IMR-90 (cell line): ENCODE measurements around the gene TPRX2. TPM values are rescaled to one million over a fixed set of nuclear protein-coding genes. Genes with fewer than 3 reads are reported as not detected.

Source experiments
- ATAC-seq: fragments of 200-7000 bp; cut with Tn5 transposase; 2 replicates; pipeline ENCODE4 v1.9.1; 2020; ENCODE audit warnings: low read depth, mild to moderate bottlenecking, moderate library complexity
- BruUV-seq: library from RNA; stranded (reverse); fragments of 400-500 nt; replicated peaks from 2 replicates; lab custom pipeline; 2021; lab: Mats Ljungman, UMichigan
- CTCF ChIA-PET: fragments of 300-600 bp; formaldehyde crosslinking; extraction: SDS; loops from one replicate; lab custom pipeline; 2021; ENCODE audit warnings: antibody characterized with exemption; lab: Yijun Ruan, JAX
- POLR2A ChIA-PET: fragments of 300-600 bp; sonication (Branson Sonifier 250); formaldehyde crosslinking; loops from one replicate; lab custom pipeline; 2022; ENCODE audit warnings: antibody characterized with exemption; ENCODE audit not compliant: unreplicated experiment; lab: Charles Lee
- DNase-seq: peaks from one replicate; pipeline ENCODE4 v3.0.0; 2013
- H2AFZ ChIP-seq: replicated peaks from 2 replicates; pipeline ENCODE3; 2013; ENCODE audit warnings: low read length, mild to moderate bottlenecking; ENCODE audit not compliant: poor library complexity
- H2AK5ac ChIP-seq: 2 replicates; pipeline ENCODE4 v1.6.1; 2013; ENCODE audit warnings: low read depth, low read length, inconsistent platforms
- H2AK9ac ChIP-seq: replicated peaks from 2 replicates; pipeline ENCODE3; 2013; ENCODE audit warnings: mild to moderate bottlenecking, low read depth, low read length, moderate library complexity; ENCODE audit not compliant: poor library complexity
- H2BK120ac ChIP-seq: 2 replicates; pipeline ENCODE4 v1.6.1; 2013; ENCODE audit warnings: low read depth, low read length, inconsistent platforms
- H2BK15ac ChIP-seq: 3 replicates; pipeline ENCODE4 v1.6.1; 2013; ENCODE audit warnings: low read depth, low read length, inconsistent platforms
- H2BK20ac ChIP-seq: 2 replicates; pipeline ENCODE4 v1.6.1; 2013; ENCODE audit warnings: low read depth, mild to moderate bottlenecking, inconsistent platforms, low read length, moderate library complexity
- H2BK5ac ChIP-seq: 2 replicates; pipeline ENCODE4 v1.6.1; 2013; ENCODE audit warnings: mild to moderate bottlenecking, low read depth, low read length, inconsistent platforms; ENCODE audit not compliant: poor library complexity, severe bottlenecking
- H3K14ac ChIP-seq: replicated peaks from 2 replicates; pipeline ENCODE4 v1.6.1; 2013; ENCODE audit warnings: low read depth, low read length, inconsistent platforms
- H3K18ac ChIP-seq: 2 replicates; pipeline ENCODE4 v1.6.1; 2013; ENCODE audit warnings: low read depth, low read length, control low read depth
- H3K23ac ChIP-seq: 2 replicates; pipeline ENCODE4 v1.6.1; 2013; ENCODE audit warnings: low read depth, low read length, inconsistent platforms
- H3K27ac ChIP-seq: 2 replicates; pipeline ENCODE4 v1.5.1; 2013; ENCODE audit warnings: mild to moderate bottlenecking, control low read depth, low read length; ENCODE audit not compliant: insufficient read depth
- H3K27me3 ChIP-seq: 2 replicates; pipeline ENCODE4 v1.6.1; 2013; ENCODE audit warnings: low read length; ENCODE audit not compliant: control insufficient read depth, insufficient read depth
- H3K36me3 ChIP-seq: 2 replicates; pipeline ENCODE4 v1.6.1; 2013; ENCODE audit warnings: low read length, mixed read lengths; ENCODE audit not compliant: control insufficient read depth, insufficient read depth
- H3K4ac ChIP-seq: 2 replicates; pipeline ENCODE4 v1.6.1; 2013; ENCODE audit warnings: low read depth, low read length, inconsistent platforms
- H3K4me1 ChIP-seq: 2 replicates; pipeline ENCODE4 v1.6.1; 2013; ENCODE audit warnings: low read length, mixed read lengths; ENCODE audit not compliant: control insufficient read depth, insufficient read depth
- H3K4me2 ChIP-seq: 2 replicates; pipeline ENCODE4 v1.6.1; 2013; ENCODE audit warnings: low read depth, mild to moderate bottlenecking, control low read depth, low read length, moderate library complexity
- H3K4me3 ChIP-seq: 2 replicates; pipeline ENCODE4 v1.5.1; 2013; ENCODE audit warnings: low read depth, mild to moderate bottlenecking, control low read depth, low read length, moderate library complexity; ENCODE audit not compliant: insufficient read depth
- H3K56ac ChIP-seq: 2 replicates; pipeline ENCODE4 v1.6.1; 2013; ENCODE audit warnings: low read length, inconsistent platforms; ENCODE audit not compliant: insufficient read depth; ENCODE audit errors: extremely low read depth
- H3K79me1 ChIP-seq, 2 experiments: 2 replicates each; pipeline ENCODE4 v1.6.1; 2013; ENCODE audit warnings: low read length in 2 of 2, inconsistent platforms in 1 of 2, low read depth in 1 of 2
- H3K9ac ChIP-seq: 2 replicates; pipeline ENCODE4 v1.6.1; 2013; ENCODE audit warnings: low read depth, low read length, control low read depth
- H3K9me1 ChIP-seq: 2 replicates; pipeline ENCODE4 v1.6.1; 2013; ENCODE audit warnings: low read length, inconsistent platforms; ENCODE audit not compliant: insufficient read depth
- H3K9me3 ChIP-seq: 2 replicates; pipeline ENCODE4 v1.6.1; 2013; ENCODE audit warnings: low read length; ENCODE audit not compliant: control insufficient read depth, insufficient read depth
- H4K20me1 ChIP-seq: 2 replicates; pipeline ENCODE4 v1.6.1; 2013; ENCODE audit warnings: low read length, inconsistent platforms; ENCODE audit not compliant: insufficient read depth
- H4K5ac ChIP-seq: 2 replicates; pipeline ENCODE4 v1.6.1; 2013; ENCODE audit warnings: mild to moderate bottlenecking, low read depth, low read length, control low read depth
- H4K8ac ChIP-seq, 2 experiments: 2 replicates each; pipeline ENCODE4 v1.6.1; 2013; ENCODE audit warnings: low read depth in 2 of 2, low read length in 2 of 2, control low read depth in 1 of 2, inconsistent platforms in 1 of 2
- H4K91ac ChIP-seq: 2 replicates; pipeline ENCODE4 v1.6.1; 2013; ENCODE audit warnings: low read depth, low read length, inconsistent platforms; ENCODE audit not compliant: insufficient read depth
- CEBPB ChIP-seq: IDR thresholded peaks from 2 replicates; pipeline ENCODE4 v1.6.1; 2012; ENCODE audit warnings: low read depth, low read length, improper control_type of control experiment
- CTCF ChIP-seq: conservative IDR thresholded peaks from 2 replicates; pipeline ENCODE4 v1.5.1; 2012; ENCODE audit warnings: mild to moderate bottlenecking, low read depth, low read length, improper control_type of control experiment
- WGBS, 2 experiments: methylation state at CpG; one replicate each; pipeline versions ENCODE4 v1.1.5 to v1.1.7; 2013; ENCODE audit warnings: missing lambda C conversion rate in 2 of 2; ENCODE audit not compliant: insufficient read length in 1 of 2; ENCODE audit errors: extremely low coverage in 2 of 2; 5-methylcytosine and 5-hydroxymethylcytosine counted together
- dilution Hi-C: fragments of 300-500 bp; cut with HindIII; formaldehyde crosslinking; loops from one replicate; pipeline ENCODE4 v1.14.3; 2018; ENCODE audit warnings: low sequenced_read_pairs; ENCODE audit not compliant: unreplicated experiment
- in situ Hi-C: fragments of 300-500 bp; cut with MboI; formaldehyde crosslinking; loops from 3 replicates; pipeline ENCODE4 v1.14.3; 2019; ENCODE audit warnings: low sequenced_read_pairs, inconsistent platforms, mixed read lengths
- intact Hi-C: fragments of 100-400 bp; cut with micrococcal nuclease; formaldehyde crosslinking; loops from 2 replicates; pipeline ENCODE4 v1.10.0; 2022
- polyA plus RNA-seq, 3 experiments: library from polyadenylated mRNA; depleted of rRNA; stranded (reverse); fragments of >200 nt; gene quantifications; 2 replicates each; pipeline ENCODE4 v1.2.3, GENCODE V29; 2012; ENCODE audit warnings: low replicate concordance in 1 of 3
- total RNA-seq: library from RNA; depleted of rRNA; stranded (reverse); fragments of >200 nt; gene quantifications from 2 replicates; pipeline ENCODE4 v1.2.3, GENCODE V29; 2012

The TPRX2 gene
- total and polyA plus RNA-seq, 2 of the 4 experiments (the other 2 are of a cell fraction) = not detected

GRCh38 chr19:47848823-47849473, 10.1 kb upstream of the TPRX2 start:
- Histone ChIP-seq H2AFZ (peak overlapping the region; percentile 51), H3K4me2 (no peak overlapping the region), H3K4ac (no peak overlapping the region), H2BK20ac (no peak overlapping the region), H3K9ac (no peak overlapping the region), H3K56ac (no peak overlapping the region), H2AK5ac (no peak overlapping the region), H4K5ac (no peak overlapping the region), H3K23ac (no peak overlapping the region), H3K4me3 (no peak overlapping the region), H3K4me1 (no peaks in the 10 kb centered on the region), H3K27ac (no peak overlapping the region), H2BK15ac (no peak overlapping the region), H3K9me1 (no peaks in the 10 kb centered on the region), H2AK9ac (no peak overlapping the region), H3K9me3 (no peaks in the 10 kb centered on the region), H3K18ac (no peak overlapping the region), H3K36me3 (no peaks in the 10 kb centered on the region), H3K27me3 (peaks cover 17% of the 10 kb centered on the region), H3K14ac (no peak overlapping the region), H2BK5ac (no peak overlapping the region), H4K91ac (no peak overlapping the region), H3K79me1 (no peaks in the 10 kb centered on the region), H2BK120ac (no peak overlapping the region), H4K20me1 (no peaks in the 10 kb centered on the region), H4K8ac (no peak overlapping the region)
- ATAC-seq (no peak), DNase-seq (no peak)
- CTCF ChIA-PET = no interaction called here
- no TSS peak for BruUV-seq
- in situ Hi-C loops = no loop called here
- 2% methylated on average over 10 of the region's 22 CpGs; no CpG with 5 or more reads in 1 of the 2 experiments for WGBS, 2 experiments
- POLR2A ChIA-PET = no interaction called here
- TF ChIP-seq CEBPB (no peak), CTCF (0 out of 2 replicates have a peak, but pooled peaks have one; percentile 23)
- dilution Hi-C loops = no loop called here
- intact Hi-C loops = no loop called here
